Testis (tissue), 2 donors: ENCODE results near the gene PAQR4.

Source experiments
- CTCF ChIP-seq, 3 experiments: fragments of 450-650 bp in 2 of 3; fragments of 200-600 bp in 1 of 3; sonication (generic) in 1 of 3; IDR thresholded peaks; one replicate each; pipeline ENCODE4 v1.5.1; 2016 to 2019; ENCODE audit warnings: antibody characterized with exemption in 3 of 3, mild to moderate bottlenecking in 2 of 3, moderate library complexity in 1 of 3
- POLR2A ChIP-seq: fragments of 450-650 bp; IDR thresholded peaks from one replicate; pipeline ENCODE4 v1.6.1; 2017; ENCODE audit warnings: antibody characterized with exemption, mild to moderate bottlenecking, moderate library complexity

GRCh38 chr16:2975161-2975795 is 6.1 kb downstream of the PAQR4 start:
- TF ChIP-seq CTCF (IDR thresholded peaks at IDR 0.05) (no peak), POLR2A (no peak)
